Sigmoid colon (tissue), 7 donors: ENCODE results near the gene CCDC187. TPM values are rescaled to one million over a fixed set of nuclear protein-coding genes. Genes with fewer than 3 reads are reported as not detected.

Experiments used
- DNase-seq: peaks from one replicate; pipeline ENCODE4 v3.0.0-alpha.2; 2019
- H3K27ac ChIP-seq, 4 donors: fragments of 200-600 bp; sonication (generic); one replicate each; pipeline ENCODE4 v1.5.1; 2016 to 2019; ENCODE audit warnings: mild to moderate bottlenecking in 1 of 4
- H3K27me3 ChIP-seq, 3 donors: fragments of 200-600 bp; sonication (generic); one replicate each; pipeline ENCODE4 v1.5.1; 2019; ENCODE audit warnings: mild to moderate bottlenecking in 1 of 3
- H3K36me3 ChIP-seq, 4 donors: fragments of 200-600 bp; sonication (generic); one replicate each; pipeline ENCODE4 v1.5.1; 2016 to 2019
- H3K4me1 ChIP-seq, 4 donors: fragments of 200-600 bp; sonication (generic); one replicate each; pipeline ENCODE4 v1.5.1; 2017 to 2019
- H3K4me3 ChIP-seq, 4 donors: fragments of 200-600 bp; sonication (generic); one replicate each; pipeline ENCODE4 v1.5.1; 2017 to 2019; ENCODE audit warnings: mild to moderate bottlenecking in 2 of 4, moderate library complexity in 1 of 4
- H3K9me3 ChIP-seq, 4 donors: fragments of 200-600 bp in 3 of 4; sonication (generic) in 3 of 4; one replicate each; pipeline versions ENCODE4 v1.5.1 to v1.6.1; 2013 to 2019
- CTCF ChIP-seq, 4 experiments: fragments of 450-650 bp in 3 of 4; fragments of 200-600 bp in 1 of 4; IDR thresholded peaks; one replicate each; pipeline ENCODE4 v1.5.1; 2016 to 2019; ENCODE audit warnings: antibody characterized with exemption in 4 of 4, mild to moderate bottlenecking in 3 of 4, moderate library complexity in 2 of 4
- EP300 ChIP-seq, 4 donors: sonication (generic); formaldehyde crosslinking; IDR thresholded peaks; one replicate each; pipeline ENCODE4 v1.6.1; 2017; ENCODE audit warnings: antibody characterized with exemption in 4 of 4
- POLR2A ChIP-seq, 2 donors: fragments of 450-650 bp; IDR thresholded peaks; one replicate each; pipeline ENCODE4 v1.6.1; 2016; ENCODE audit warnings: antibody characterized with exemption in 2 of 2, mild to moderate bottlenecking in 2 of 2, moderate library complexity in 2 of 2
- POLR2AphosphoS5 ChIP-seq, 4 donors: sonication (generic); formaldehyde crosslinking; IDR thresholded peaks; one replicate each; pipeline ENCODE4 v1.6.1; 2017; ENCODE audit warnings: antibody characterized with exemption in 4 of 4
- WGBS, 2 donors: extraction: QIAGEN DNeasy Blood & Tissue Kit; methylation state at CpG; one replicate each; pipeline ENCODE4 v1.1.7; 2013; 5-methylcytosine and 5-hydroxymethylcytosine counted together
- intact Hi-C: fragments of 100-400 bp; cut with DNase I; formaldehyde crosslinking; loops from one replicate; pipeline ENCODE4 v1.15.1; 2023
- polyA plus RNA-seq, 3 donors: library from polyadenylated mRNA; stranded (reverse); fragments of 200-250 nt; gene quantifications; one replicate each; pipeline ENCODE4 v1.2.3, GENCODE V29; 2013
- total RNA-seq, 4 donors: library from RNA; depleted of rRNA; stranded (reverse); fragments of >200 nt; gene quantifications; one replicate each; pipeline ENCODE4 v1.1.0, GENCODE V29; 2016
- donor health status: healthy with polysubstance abuse.
- donor health status: Bipolar disorder and iron deficiency.
- donor health status: healthy.

CCDC187 gene
- total and polyA plus RNA-seq, 7 donors, result 0.32 TPM; not detected in 6

- no peaks in the 10 kb centered on the region for H3K27me3 ChIP-seq
- intact Hi-C loops, result no loop called here
Measured at GRCh38 chr9:136235709-136236455, 68.0 kb downstream of the CCDC187 start.

GRCh38 chr9:136235171-136235570 is 68.7 kb downstream of the CCDC187 start:
- intact Hi-C loops, result no loop called here
- TF ChIP-seq EP300 (IDR thresholded peaks at IDR 0.05) (no peak), POLR2A (IDR thresholded peaks at IDR 0.05) (no peak), CTCF (IDR thresholded peaks at IDR 0.05) (no peak), POLR2AphosphoS5 (IDR thresholded peaks at IDR 0.05) (no peak)
- DNase-seq, result no peak
- Histone ChIP-seq H3K4me3 (no peak overlapping the region), H3K27me3 (no peaks in the 10 kb centered on the region), H3K36me3 (peaks cover 0 to 23% (median 3%) of the 10 kb centered on the region in 4 donors), H3K4me1 (no peaks in the 10 kb centered on the region), H3K9me3 (no peaks in the 10 kb centered on the region), H3K27ac (no peak overlapping the region)
- 96 to 97% methylated on average over 17 of the region's 17 CpGs for WGBS, 2 donors

More at GRCh38 chr9:136235709-136236455, 68.0 kb downstream of the CCDC187 start:
- TF ChIP-seq POLR2AphosphoS5 (IDR thresholded peaks at IDR 0.05) (no peak), CTCF (IDR thresholded peaks at IDR 0.05) (no peak), EP300 (IDR thresholded peaks at IDR 0.05) (no peak), POLR2A (IDR thresholded peaks at IDR 0.05) (no peak)
- Histone ChIP-seq H3K36me3 (peaks cover 0 to 23% (median 3%) of the 10 kb centered on the region in 4 donors), H3K27ac (no peak overlapping the region), H3K4me3 (no peak overlapping the region), H3K9me3 (no peaks in the 10 kb centered on the region), H3K4me1 (no peaks in the 10 kb centered on the region)
- no peak for DNase-seq
- WGBS, 2 donors, result 95% methylated on average over 27 of the region's 27 CpGs

GRCh38 chr9:136234597-136234996 is 69.3 kb downstream of the CCDC187 start:
- peaks cover 0 to 23% (median 3%) of the 10 kb centered on the region in 4 donors for H3K36me3 ChIP-seq
- intact Hi-C loops, result no loop called here
- DNase-seq, result no peak
- H3K4me1 ChIP-seq, result no peaks in the 10 kb centered on the region
- H3K4me3 ChIP-seq, result no peak overlapping the region
- WGBS, 2 donors, result 94 to 95% methylated on average over 21 of the region's 21 CpGs
- TF ChIP-seq CTCF (IDR thresholded peaks at IDR 0.05) (no peak), EP300 (IDR thresholded peaks at IDR 0.05) (no peak), POLR2A (IDR thresholded peaks at IDR 0.05) (no peak), POLR2AphosphoS5 (IDR thresholded peaks at IDR 0.05) (no peak)
- H3K27me3 ChIP-seq, result no peaks in the 10 kb centered on the region
- no peaks in the 10 kb centered on the region for H3K9me3 ChIP-seq
- no peak overlapping the region for H3K27ac ChIP-seq

GRCh38 chr9:136233868-136234267 is 70.0 kb downstream of the CCDC187 start:
- Histone ChIP-seq H3K27me3 (no peaks in the 10 kb centered on the region), H3K36me3 (peaks cover 0 to 23% (median 3%) of the 10 kb centered on the region in 4 donors), H3K27ac (no peak overlapping the region), H3K4me1 (no peaks in the 10 kb centered on the region), H3K9me3 (no peaks in the 10 kb centered on the region), H3K4me3 (no peak overlapping the region)
- DNase-seq, result no peak
- TF ChIP-seq POLR2AphosphoS5 (IDR thresholded peaks at IDR 0.05) (no peak), EP300 (IDR thresholded peaks at IDR 0.05) (no peak), CTCF (IDR thresholded peaks at IDR 0.05) (no peak), POLR2A (IDR thresholded peaks at IDR 0.05) (no peak)
- intact Hi-C loops, result no loop called here
- WGBS, 2 donors, result 79 to 86% methylated on average over 14 of the region's 14 CpGs
